Astrocyte (in vitro differentiated cells and primary cell): Measurements from ENCODE around the gene GGTLC1. TPM values are rescaled to one million over a fixed set of nuclear protein-coding genes. Genes with fewer than 3 reads are reported as not detected.

Experiments
- total RNA-seq: library from RNA; stranded (reverse); gene quantifications from 2 replicates; pipeline ENCODE4 v1.2.1, GENCODE V29; 2021

GGTLC1 gene
- total RNA-seq, 1 donor from 2014 or later, result not detected

Other genes with a start within 250 kb of the GGTLC1 start
- gene CST1, start 237.8 kb downstream of the GGTLC1 start, total RNA-seq, result not detected in 2 replicates
- gene CST2, start 162.1 kb downstream of the GGTLC1 start, total RNA-seq, result 1.7 and 2.9 TPM in 2 replicates
- gene CST5, start 109.0 kb downstream of the GGTLC1 start, total RNA-seq, result 0.41 and 0.50 TPM in 2 replicates